Measurements from ENCODE around the gene CHCHD3. TPM values are rescaled to one million over a fixed set of nuclear protein-coding genes. Genes with fewer than 3 reads are reported as not detected.

The CHCHD3 gene
- total RNA-seq, 1 experiment from 2014 or later, result 100 TPM

DNA sequence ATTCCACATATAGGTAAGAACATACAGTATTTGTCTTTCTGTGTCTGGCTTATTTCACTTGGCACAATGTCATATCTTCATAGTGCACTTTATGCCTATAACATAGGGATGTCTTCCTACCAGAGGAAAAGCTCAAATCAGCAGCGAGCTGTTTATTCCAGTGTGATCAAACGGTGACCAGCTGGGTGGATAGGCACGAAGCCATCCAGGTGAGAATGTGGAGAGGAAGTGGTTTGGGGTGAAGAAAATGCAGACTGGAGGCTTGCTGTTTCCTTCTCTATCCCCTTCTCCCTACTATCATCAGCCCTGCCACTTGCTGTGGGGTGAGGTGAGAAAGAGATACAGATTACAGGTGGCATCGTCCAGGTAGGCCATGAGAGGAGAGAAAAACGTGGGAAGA, 52.4 kb downstream of the CHCHD3 start:
- Histone ChIP-seq H3K4me2 (no peak overlapping the region), H3K27ac (no peak overlapping the region), H2AFZ (no peak overlapping the region), H3K79me2 (ENCODE audit: low read depth) (peaks cover 12% of the 10 kb centered on the region), H3K9me3 (ENCODE audit: insufficient read depth, low read depth) (no peaks in the 10 kb centered on the region), H3K27me3 (ENCODE audit: insufficient read depth, low read depth) (no peaks in the 10 kb centered on the region), H4K20me1 (ENCODE audit: insufficient read depth) (peaks cover 4% of the 10 kb centered on the region), H3K4me1 (replicated peaks; ENCODE audit: insufficient read depth) (no peaks in the 10 kb centered on the region), H3K4me3 (no peak overlapping the region), H3K9me2 (ENCODE audit: insufficient read depth) (no peaks in the 10 kb centered on the region), H3F3A (ENCODE audit: insufficient read depth, low read depth) (no peaks in the 10 kb centered on the region), H3K36me3 (ENCODE audit: low read depth) (no peaks in the 10 kb centered on the region)
- intact Hi-C loops (cut with micrococcal nuclease; ENCODE audit: unreplicated experiment), result no loop called here
- TF ChIP-seq, protein P1, sequence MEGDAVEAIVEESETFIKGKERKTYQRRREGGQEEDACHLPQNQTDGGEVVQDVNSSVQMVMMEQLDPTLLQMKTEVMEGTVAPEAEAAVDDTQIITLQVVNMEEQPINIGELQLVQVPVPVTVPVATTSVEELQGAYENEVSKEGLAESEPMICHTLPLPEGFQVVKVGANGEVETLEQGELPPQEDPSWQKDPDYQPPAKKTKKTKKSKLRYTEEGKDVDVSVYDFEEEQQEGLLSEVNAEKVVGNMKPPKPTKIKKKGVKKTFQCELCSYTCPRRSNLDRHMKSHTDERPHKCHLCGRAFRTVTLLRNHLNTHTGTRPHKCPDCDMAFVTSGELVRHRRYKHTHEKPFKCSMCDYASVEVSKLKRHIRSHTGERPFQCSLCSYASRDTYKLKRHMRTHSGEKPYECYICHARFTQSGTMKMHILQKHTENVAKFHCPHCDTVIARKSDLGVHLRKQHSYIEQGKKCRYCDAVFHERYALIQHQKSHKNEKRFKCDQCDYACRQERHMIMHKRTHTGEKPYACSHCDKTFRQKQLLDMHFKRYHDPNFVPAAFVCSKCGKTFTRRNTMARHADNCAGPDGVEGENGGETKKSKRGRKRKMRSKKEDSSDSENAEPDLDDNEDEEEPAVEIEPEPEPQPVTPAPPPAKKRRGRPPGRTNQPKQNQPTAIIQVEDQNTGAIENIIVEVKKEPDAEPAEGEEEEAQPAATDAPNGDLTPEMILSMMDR (conservative IDR thresholded peaks at IDR 0.05), result no peak
- TF ChIP-seq EZH2 (IDR thresholded peaks at IDR 0.05; ENCODE audit: low read depth), result no peak
- POLR2A ChIA-PET (ENCODE audit: unreplicated experiment), result no interaction called here
- DNase-seq, result no peak
- BruUV-seq (replicated peaks), result no TSS peak
- CTCF ChIA-PET, result no interaction called here

DNA sequence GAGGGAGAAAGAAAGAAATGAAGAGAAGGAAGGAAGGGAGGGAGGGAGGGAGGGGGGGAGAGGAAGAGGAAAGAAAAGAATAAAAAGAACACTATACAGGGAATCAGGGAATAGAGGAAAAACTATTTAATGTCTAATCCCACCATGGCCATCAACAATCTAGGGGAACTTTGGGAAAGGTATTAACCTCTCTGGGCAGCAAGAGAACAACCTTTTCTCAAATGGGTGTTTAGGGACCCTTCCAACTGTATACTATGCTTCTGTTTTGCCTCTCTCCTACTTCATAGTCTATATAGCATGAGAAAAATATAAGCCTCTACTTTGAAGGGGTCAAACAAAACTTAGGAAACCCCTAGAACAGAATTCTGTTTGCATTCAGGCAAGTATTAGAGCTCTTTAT, 54.5 kb downstream of the CHCHD3 start:
- no peaks in the 10 kb centered on the region for H3K9me3 ChIP-seq (ENCODE audit: insufficient read depth, low read depth)
- no TSS peak for BruUV-seq (replicated peaks)
- POLR2A ChIA-PET (ENCODE audit: unreplicated experiment), result no interaction called here

DNA sequence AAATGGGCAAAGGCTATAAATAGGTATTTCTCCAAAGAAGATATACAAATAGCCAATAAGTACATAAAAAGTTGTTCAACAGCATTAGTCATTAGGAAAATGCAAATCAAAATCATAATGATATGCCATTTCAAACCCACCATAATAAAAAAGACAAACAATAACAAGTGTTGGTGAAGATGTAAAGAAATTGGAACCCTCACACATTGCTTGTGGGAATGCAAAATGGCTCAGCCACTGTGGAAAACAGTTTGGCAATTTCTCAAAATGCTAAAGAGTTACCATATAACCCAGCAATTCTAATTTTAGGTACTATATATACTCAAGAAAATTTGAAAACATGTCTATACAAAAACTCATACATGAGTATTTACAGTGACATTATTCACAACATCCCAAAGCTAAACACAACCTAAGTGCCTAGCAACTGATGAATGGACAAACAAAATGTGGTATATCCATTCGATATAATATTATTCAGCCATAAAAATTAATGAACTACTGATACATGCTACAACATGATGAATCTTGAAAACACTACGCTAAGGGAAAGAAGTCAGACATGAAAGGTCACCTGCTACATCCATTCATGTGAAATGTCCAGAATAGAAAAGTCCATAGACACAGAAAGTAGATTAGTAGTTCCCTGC, 55.6 kb downstream of the CHCHD3 start:
- Histone ChIP-seq H3K79me2 (ENCODE audit: low read depth) (peaks cover 12% of the 10 kb centered on the region), H3K4me3 (no peak overlapping the region), H3K4me1 (replicated peaks; ENCODE audit: insufficient read depth) (no peaks in the 10 kb centered on the region), H3K9me2 (ENCODE audit: insufficient read depth) (no peaks in the 10 kb centered on the region), H4K20me1 (ENCODE audit: insufficient read depth) (peaks cover 4% of the 10 kb centered on the region; the same call in 1 of the 2 replicates), H3K4me2 (no peak overlapping the region), H3K36me3 (ENCODE audit: low read depth) (peaks cover 4% of the 10 kb centered on the region; the same call in 1 of the 2 replicates), H3K27me3 (ENCODE audit: insufficient read depth, low read depth) (no peaks in the 10 kb centered on the region), H3F3A (ENCODE audit: insufficient read depth, low read depth) (no peaks in the 10 kb centered on the region), H3K27ac (no peak overlapping the region), H2AFZ (no peak overlapping the region), H3K9me3 (ENCODE audit: insufficient read depth, low read depth) (no peaks in the 10 kb centered on the region)
- ChIA-PET CTCF (no interaction called here), POLR2A (ENCODE audit: unreplicated experiment) (interaction anchor here (0.6 to 0.7 kb wide), 2 partner anchors 22 to 25 kb away, joined by 3 to 16 read pairs; no protein-coding TSS in a partner anchor)
- TF ChIP-seq, protein P1 (conservative IDR thresholded peaks at IDR 0.05), result no peak
- no peak for TF ChIP-seq EZH2 (IDR thresholded peaks at IDR 0.05; ENCODE audit: low read depth)
- BruUV-seq (replicated peaks), result no TSS peak
- intact Hi-C loops (cut with micrococcal nuclease; ENCODE audit: unreplicated experiment), result no loop called here
- DNase-seq, result no peak

More for the DNA sequence above, 54.5 kb downstream of the CHCHD3 start:
- Histone ChIP-seq H4K20me1 (ENCODE audit: insufficient read depth) (peaks cover 4% of the 10 kb centered on the region; the same call in 1 of the 2 replicates), H3K9me2 (ENCODE audit: insufficient read depth) (no peaks in the 10 kb centered on the region), H3K4me3 (no peak overlapping the region), H3K36me3 (ENCODE audit: low read depth) (peaks cover 4% of the 10 kb centered on the region; the same call in 1 of the 2 replicates), H3F3A (ENCODE audit: insufficient read depth, low read depth) (no peaks in the 10 kb centered on the region), H3K4me2 (no peak overlapping the region), H3K79me2 (ENCODE audit: low read depth) (peaks cover 12% of the 10 kb centered on the region), H3K4me1 (replicated peaks; ENCODE audit: insufficient read depth) (no peaks in the 10 kb centered on the region), H2AFZ (no peak overlapping the region), H3K27me3 (ENCODE audit: insufficient read depth, low read depth) (no peaks in the 10 kb centered on the region), H3K27ac (no peak overlapping the region)
- CTCF ChIA-PET, result no interaction called here
- intact Hi-C loops (cut with micrococcal nuclease; ENCODE audit: unreplicated experiment), result no loop called here
- no peak for TF ChIP-seq EZH2 (IDR thresholded peaks at IDR 0.05; ENCODE audit: low read depth)
- TF ChIP-seq, protein P1 (conservative IDR thresholded peaks at IDR 0.05), result no peak
- DNase-seq, result no peak

Data from PC-9 (cell line).